GM12878 (cell line): ENCODE results near the gene SLC2A2.

ENCODE experiments used
- CHD2 ChIP-seq: IDR thresholded peaks from 2 replicates; pipeline ENCODE4 v1.6.1; 2011; ENCODE audit warnings: low read depth, low read length, improper control_type of control experiment, borderline replicate concordance
- CTCF ChIP-seq, 3 experiments: IDR thresholded peaks in 2 of 3; conservative IDR thresholded peaks in 1 of 3; 2 replicates each; pipeline ENCODE4 v1.5.1; 2011; ENCODE audit warnings: low read depth in 3 of 3, low read length in 3 of 3, mild to moderate bottlenecking in 3 of 3, control low read depth in 2 of 3, moderate library complexity in 2 of 3, inconsistent platforms in 1 of 3, mixed read lengths in 1 of 3; ENCODE audit not compliant: control insufficient read depth in 2 of 3, insufficient read depth in 1 of 3; ENCODE audit errors: extremely low read depth in 1 of 3
- CUX1 ChIP-seq: IDR thresholded peaks from 2 replicates; pipeline ENCODE4 v1.6.1; 2012; ENCODE audit warnings: improper control_type of control experiment, low read depth, low read length; ENCODE audit not compliant: insufficient replicate concordance
- GABPA ChIP-seq: IDR thresholded peaks from 2 replicates; pipeline ENCODE4 v1.6.1; 2014; ENCODE audit warnings: antibody characterized with exemption, low read depth, mild to moderate bottlenecking, inconsistent platforms
- MAX ChIP-seq: IDR thresholded peaks from 2 replicates; pipeline ENCODE4 v1.6.1; 2012; ENCODE audit warnings: low read depth, low read length, improper control_type of control experiment
- NFYA ChIP-seq: IDR thresholded peaks from 2 replicates; pipeline ENCODE4 v1.6.1; 2011; ENCODE audit warnings: low read depth, mild to moderate bottlenecking, low read length, improper control_type of control experiment, borderline replicate concordance
- POLR2A ChIP-seq: IDR thresholded peaks from 2 replicates; pipeline ENCODE4 v1.6.1; 2011; ENCODE audit warnings: low read depth, mild to moderate bottlenecking, low read length
- PRDM15 ChIP-seq: fragments of 450-650 bp; formaldehyde crosslinking; IDR thresholded peaks from 2 replicates; pipeline ENCODE4 v1.4.0; 2020; ENCODE audit warnings: mild to moderate bottlenecking, moderate library complexity
- YY1 ChIP-seq: IDR thresholded peaks from 2 replicates; pipeline ENCODE4 v1.6.1; 2011; ENCODE audit warnings: low read depth, mild to moderate bottlenecking, low read length
- ZBTB40 ChIP-seq: fragments of 450-650 bp; IDR thresholded peaks from 2 replicates; pipeline ENCODE4 v1.6.1; 2016; ENCODE audit warnings: mild to moderate bottlenecking, moderate library complexity, borderline replicate concordance

- TF ChIP-seq YY1 (no peak), CTCF (IDR thresholded peaks at IDR 0.05 in 2 of 3, conservative IDR thresholded peaks at IDR 0.05 in 1 of 3; ENCODE audit: control insufficient read depth in 2 of 3, extremely low read depth in 1 of 3, insufficient read depth in 1 of 3, low read depth in 3 of 3, low read length in 3 of 3) (no peak), NFYA (no peak), GABPA (no peak), ZBTB40 (no peak), CHD2 (no peak), PRDM15 (CRISPR knock-in tag) (no peak), POLR2A (no peak), CUX1 (no peak), MAX (no peak)
These were observed 12.4 kb downstream of the SLC2A2 start for GRCh38 chr3:171013822-171014748.
